ENCODE measurements around the gene DOK6.
A peak's percentile ranks its signal among the peaks of the same experiment; 100 is the strongest.

DOK6 gene

GRCh38 chr18:69588301-69588700, 187.6 kb downstream of the DOK6 start:
- Histone ChIP-seq H3K27ac (no peak overlapping the region), H3K27me3 (replicated peaks) (no peaks in the 10 kb centered on the region), H3K36me3 (replicated peaks) (no peaks in the 10 kb centered on the region), H3K4me3 (ENCODE audit: low read depth, low read length) (no peak overlapping the region)
- in situ Hi-C loops (cut with HindIII; ENCODE audit: low pct_ligation_motif_present, low sequenced_read_pairs) = no loop called here
- DNase-seq = peak; percentile 4
- TF ChIP-seq CTCF (IDR thresholded peaks at IDR 0.05; ENCODE audit: low read depth, low read length, missing control alignments) = peak; percentile 4

- in situ Hi-C loops (cut with HindIII; ENCODE audit: low pct_ligation_motif_present, low sequenced_read_pairs) = no loop called here
- Histone ChIP-seq H3K4me3 (ENCODE audit: low read depth, low read length) (no peak overlapping the region), H3K27me3 (replicated peaks) (no peaks in the 10 kb centered on the region), H3K27ac (no peak overlapping the region), H3K36me3 (replicated peaks) (no peaks in the 10 kb centered on the region)
- no peak for TF ChIP-seq CTCF (IDR thresholded peaks at IDR 0.05; ENCODE audit: low read depth, low read length, missing control alignments)
- no peak for DNase-seq
These were observed 189.5 kb downstream of the DOK6 start for GRCh38 chr18:69590150-69590549.

- in situ Hi-C loops (cut with HindIII; ENCODE audit: low pct_ligation_motif_present, low sequenced_read_pairs) = no loop called here
- Histone ChIP-seq H3K36me3 (replicated peaks) (no peaks in the 10 kb centered on the region), H3K27me3 (replicated peaks) (no peaks in the 10 kb centered on the region), H3K27ac (no peak overlapping the region), H3K4me3 (ENCODE audit: low read depth, low read length) (no peak overlapping the region)
- DNase-seq = no peak
- TF ChIP-seq CTCF (IDR thresholded peaks at IDR 0.05; ENCODE audit: low read depth, low read length, missing control alignments) = no peak
These were observed 195.7 kb downstream of the DOK6 start for GRCh38 chr18:69596345-69596744.

GRCh38 chr18:69597561-69597960, 196.9 kb downstream of the DOK6 start:
- no peak overlapping the region for H3K27ac ChIP-seq
- no peak for TF ChIP-seq CTCF (IDR thresholded peaks at IDR 0.05; ENCODE audit: low read depth, low read length, missing control alignments)
- no peaks in the 10 kb centered on the region for H3K27me3 ChIP-seq (replicated peaks)
- no peak overlapping the region for H3K4me3 ChIP-seq (ENCODE audit: low read depth, low read length)
- no peaks in the 10 kb centered on the region for H3K36me3 ChIP-seq (replicated peaks)
- DNase-seq = no peak
- in situ Hi-C loops (cut with HindIII; ENCODE audit: low pct_ligation_motif_present, low sequenced_read_pairs) = no loop called here

GRCh38 chr18:69599377-69599776, 198.7 kb downstream of the DOK6 start:
- in situ Hi-C loops (cut with HindIII; ENCODE audit: low pct_ligation_motif_present, low sequenced_read_pairs) = no loop called here
- H3K27me3 ChIP-seq (replicated peaks) = no peaks in the 10 kb centered on the region
- no peaks in the 10 kb centered on the region for H3K36me3 ChIP-seq (replicated peaks)
- H3K4me3 ChIP-seq (ENCODE audit: low read depth, low read length) = no peak overlapping the region
- no peak for TF ChIP-seq CTCF (IDR thresholded peaks at IDR 0.05; ENCODE audit: low read depth, low read length, missing control alignments)
- no peak for DNase-seq
- no peak overlapping the region for H3K27ac ChIP-seq

GRCh38 chr18:69612242-69612641, 211.6 kb downstream of the DOK6 start:
- Histone ChIP-seq H3K36me3 (replicated peaks) (no peaks in the 10 kb centered on the region), H3K27me3 (replicated peaks) (no peaks in the 10 kb centered on the region), H3K4me3 (ENCODE audit: low read depth, low read length) (no peak overlapping the region), H3K27ac (no peak overlapping the region)
- in situ Hi-C loops (cut with HindIII; ENCODE audit: low pct_ligation_motif_present, low sequenced_read_pairs) = no loop called here
- no peak for TF ChIP-seq CTCF (IDR thresholded peaks at IDR 0.05; ENCODE audit: low read depth, low read length, missing control alignments)
- no peak for DNase-seq

All from brain microvascular endothelial cell (primary cell).